Fibroblast of skin of left quadriceps (primary cell): Measurements from ENCODE around the gene APOO.

Source experiments
- DNase-seq, 2 experiments: peaks; one replicate each; pipeline ENCODE4 v3.0.0-alpha.2; 2013; ENCODE audit warnings: low read depth in 2 of 2

APOO gene

DNA sequence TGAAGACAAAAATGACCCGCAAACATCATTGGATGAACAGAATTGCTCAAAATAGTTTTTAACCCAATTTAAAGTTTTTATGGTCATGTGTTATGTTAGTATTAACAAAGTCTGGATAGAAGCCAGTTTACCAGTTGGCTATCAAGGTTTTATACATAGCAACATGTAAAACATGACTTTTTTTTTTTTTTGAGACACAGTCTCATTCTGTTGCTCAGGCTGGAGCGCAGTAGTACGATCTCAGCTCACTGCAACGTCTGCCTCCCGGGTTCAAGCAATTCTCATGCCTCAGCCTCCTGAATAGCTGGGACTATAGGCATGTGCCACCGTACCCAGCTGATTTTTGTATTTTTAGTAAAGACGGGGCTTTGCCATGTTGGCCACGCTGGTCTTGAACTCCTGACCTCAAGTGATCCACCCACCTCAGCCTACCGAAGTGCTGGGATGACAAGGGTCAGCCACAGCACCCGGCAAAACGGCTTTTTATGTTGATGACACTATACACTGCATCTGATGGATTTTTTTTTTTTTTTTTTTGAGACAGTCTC, 121.4 kb downstream of the APOO start:
- no peak for DNase-seq

DNA sequence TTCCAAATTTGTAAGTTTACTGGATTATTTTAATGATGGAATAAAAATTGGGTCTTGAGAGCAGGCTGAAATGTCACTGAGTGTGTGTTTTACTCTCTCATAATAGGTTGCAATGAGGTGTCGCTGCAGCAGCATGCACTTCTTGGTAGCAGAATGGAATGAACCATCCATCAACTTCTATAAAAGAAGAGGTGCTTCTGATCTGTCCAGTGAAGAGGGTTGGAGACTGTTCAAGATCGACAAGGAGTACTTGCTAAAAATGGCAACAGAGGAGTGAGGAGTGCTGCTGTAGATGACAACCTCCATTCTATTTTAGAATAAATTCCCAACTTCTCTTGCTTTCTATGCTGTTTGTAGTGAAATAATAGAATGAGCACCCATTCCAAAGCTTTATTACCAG, 122.2 kb downstream of the APOO start:
- DNase-seq: no peak

DNA sequence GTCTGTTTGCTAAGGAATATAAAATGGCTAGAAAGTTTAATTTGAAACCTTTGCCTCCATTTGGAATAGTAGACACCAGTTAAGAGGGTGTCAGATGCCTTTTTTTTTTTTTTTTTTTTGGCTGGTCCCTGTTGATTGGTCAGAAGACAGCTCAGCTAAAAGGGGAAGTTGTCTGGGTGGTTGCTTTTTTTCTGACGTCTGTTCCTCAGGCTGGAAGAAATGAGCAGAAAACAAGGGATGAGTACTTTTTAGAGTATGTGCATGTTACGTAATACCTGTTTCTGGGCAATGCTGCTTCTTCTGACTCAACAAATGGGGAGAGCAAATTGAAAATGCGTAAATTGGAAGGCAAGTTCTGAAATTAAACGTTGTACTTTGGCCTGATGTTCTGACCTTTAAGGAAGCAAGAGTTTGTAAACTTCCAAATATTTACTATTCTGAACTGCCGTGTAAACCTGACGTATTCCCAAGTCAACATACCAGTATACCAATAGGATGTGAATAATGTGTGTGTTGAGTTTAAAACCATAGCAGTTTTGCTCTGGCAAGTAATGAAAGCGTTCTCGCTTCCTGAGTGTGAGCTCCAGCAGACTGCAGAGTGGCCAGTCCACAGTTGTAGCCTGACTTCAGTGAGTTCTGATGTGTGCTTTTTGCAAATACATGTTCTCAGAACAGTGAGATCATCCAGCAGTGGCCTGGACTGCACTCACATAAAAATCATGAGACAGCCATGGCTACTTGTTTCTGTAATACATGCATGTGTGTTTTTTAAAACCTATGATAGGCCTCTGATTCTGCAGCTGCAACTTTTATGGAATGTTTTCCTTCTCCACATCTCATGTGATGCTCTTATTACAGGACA, 123.0 kb downstream of the APOO start:
- peak; percentile 44 to 48 for DNase-seq

DNA sequence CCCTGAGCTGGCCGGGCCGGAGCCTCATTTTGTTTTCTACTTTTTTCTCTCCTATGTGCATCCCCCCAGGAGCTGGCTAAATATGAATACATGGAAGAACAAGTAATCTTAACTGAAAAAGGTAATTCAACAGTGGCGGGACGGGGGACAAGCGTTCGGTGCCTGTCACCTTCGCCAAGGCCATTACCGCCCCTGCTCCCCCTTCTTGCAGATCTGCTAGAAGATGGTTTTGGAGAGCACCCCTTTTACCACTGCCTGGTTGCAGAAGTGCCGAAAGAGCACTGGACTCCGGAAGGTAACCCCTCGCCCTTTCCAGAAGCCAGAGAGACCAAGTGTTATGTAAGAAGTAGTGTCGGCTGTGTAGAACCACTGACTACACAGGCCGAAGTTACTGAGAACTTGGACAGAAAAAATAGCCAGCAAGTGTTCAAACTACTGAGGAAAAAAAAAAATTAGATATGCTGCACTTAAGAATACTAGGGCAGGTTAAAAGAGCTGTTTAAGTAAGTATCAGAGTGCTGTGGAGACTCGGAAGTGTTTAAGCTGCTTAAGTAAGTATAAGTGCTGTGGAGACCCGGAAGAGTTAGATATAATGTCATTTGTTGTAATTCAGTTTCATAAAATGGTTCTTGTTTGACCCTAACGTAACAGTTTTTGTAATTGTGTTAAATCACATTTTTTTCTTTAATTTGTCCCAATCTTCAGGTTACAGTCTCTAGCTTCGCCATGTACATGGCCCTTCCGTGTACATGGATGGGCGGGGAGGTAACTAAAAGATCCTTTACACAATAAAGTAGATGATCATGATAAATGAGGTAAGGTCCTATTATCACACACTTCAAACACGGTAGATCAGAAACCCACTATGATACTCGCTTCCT, 123.9 kb downstream of the APOO start:
- DNase-seq: no peak
